Measurements from ENCODE around the gene TDRKH. TPM values are rescaled to one million over a fixed set of nuclear protein-coding genes. Genes with fewer than 3 reads are reported as not detected.

Gene TDRKH
- total and polyA plus RNA-seq, 2 experiments from 2014 or later, result 10.2 to 25.6 TPM

GRCh38 chr1:151737479-151737878 lies 52.8 kb downstream of the TDRKH start:
- Histone ChIP-seq H3K79me2 (replicated peaks; ENCODE audit: insufficient read depth) (no peaks in the 10 kb centered on the region), H3K27me3 (ENCODE audit: insufficient read depth) (no peaks in the 10 kb centered on the region), H3K4me1 (ENCODE audit: insufficient read depth) (no peaks in the 10 kb centered on the region), H2AFZ (no peak overlapping the region), H3K4me2 (no peak overlapping the region), H3K9me2 (ENCODE audit: insufficient read depth) (no peaks in the 10 kb centered on the region), H3K4me3 (no peak overlapping the region), H4K20me1 (replicated peaks; ENCODE audit: insufficient read depth) (no peaks in the 10 kb centered on the region), H3F3A (replicated peaks; ENCODE audit: low read depth) (no peaks in the 10 kb centered on the region), H3K36me3 (ENCODE audit: insufficient read depth) (peaks cover 5% of the 10 kb centered on the region; the same call in 1 of the 2 replicates), H3K27ac (ENCODE audit: low read depth) (no peak overlapping the region)
- Mint-ChIP-seq H3K9me3 (peaks cover 31% of the 10 kb centered on the region), H3K27ac (no peak overlapping the region), H3K4me1 (peaks cover 9% of the 10 kb centered on the region; the same call in 2 of the 3 replicates), H3K4me3 (no peak overlapping the region), H3K27me3 (ENCODE audit: insufficient read depth, low read depth, poor library complexity) (peaks cover 12% of the 10 kb centered on the region), H3K36me3 (ENCODE audit: low read depth) (peaks cover 15% of the 10 kb centered on the region)
- no peak for DNase-seq (ENCODE audit: low spot score)
- no peak for ATAC-seq
- TF ChIP-seq ZNF331 (CRISPR knock-in tag; IDR thresholded peaks at IDR 0.05; ENCODE audit: low read depth) (no peak), CTCF (conservative IDR thresholded peaks at IDR 0.05; ENCODE audit: low read depth in 2 of 2) (no peak), POLR2AphosphoS5 (IDR thresholded peaks at IDR 0.05; ENCODE audit: low read depth) (no peak), NANOG (IDR thresholded peaks at IDR 0.05; ENCODE audit: borderline replicate concordance) (no peak), EZH2phosphoT487 (IDR thresholded peaks at IDR 0.05; ENCODE audit: unreplicated experiment) (no peak), ZNF462 (CRISPR knock-in tag; IDR thresholded peaks at IDR 0.05) (no peak), JUNB (IDR thresholded peaks at IDR 0.05; ENCODE audit: unreplicated experiment) (no peak), CREB1 (CRISPR knock-in tag; IDR thresholded peaks at IDR 0.05; ENCODE audit: low read depth) (no peak), ZNF114 (CRISPR knock-in tag; IDR thresholded peaks at IDR 0.05) (no peak), STAT1 (IDR thresholded peaks at IDR 0.05; ENCODE audit: unreplicated experiment) (no peak), EZH2 (IDR thresholded peaks at IDR 0.05; ENCODE audit: low read depth, unreplicated experiment) (no peak)
- TF ChIP-seq, protein P1, sequence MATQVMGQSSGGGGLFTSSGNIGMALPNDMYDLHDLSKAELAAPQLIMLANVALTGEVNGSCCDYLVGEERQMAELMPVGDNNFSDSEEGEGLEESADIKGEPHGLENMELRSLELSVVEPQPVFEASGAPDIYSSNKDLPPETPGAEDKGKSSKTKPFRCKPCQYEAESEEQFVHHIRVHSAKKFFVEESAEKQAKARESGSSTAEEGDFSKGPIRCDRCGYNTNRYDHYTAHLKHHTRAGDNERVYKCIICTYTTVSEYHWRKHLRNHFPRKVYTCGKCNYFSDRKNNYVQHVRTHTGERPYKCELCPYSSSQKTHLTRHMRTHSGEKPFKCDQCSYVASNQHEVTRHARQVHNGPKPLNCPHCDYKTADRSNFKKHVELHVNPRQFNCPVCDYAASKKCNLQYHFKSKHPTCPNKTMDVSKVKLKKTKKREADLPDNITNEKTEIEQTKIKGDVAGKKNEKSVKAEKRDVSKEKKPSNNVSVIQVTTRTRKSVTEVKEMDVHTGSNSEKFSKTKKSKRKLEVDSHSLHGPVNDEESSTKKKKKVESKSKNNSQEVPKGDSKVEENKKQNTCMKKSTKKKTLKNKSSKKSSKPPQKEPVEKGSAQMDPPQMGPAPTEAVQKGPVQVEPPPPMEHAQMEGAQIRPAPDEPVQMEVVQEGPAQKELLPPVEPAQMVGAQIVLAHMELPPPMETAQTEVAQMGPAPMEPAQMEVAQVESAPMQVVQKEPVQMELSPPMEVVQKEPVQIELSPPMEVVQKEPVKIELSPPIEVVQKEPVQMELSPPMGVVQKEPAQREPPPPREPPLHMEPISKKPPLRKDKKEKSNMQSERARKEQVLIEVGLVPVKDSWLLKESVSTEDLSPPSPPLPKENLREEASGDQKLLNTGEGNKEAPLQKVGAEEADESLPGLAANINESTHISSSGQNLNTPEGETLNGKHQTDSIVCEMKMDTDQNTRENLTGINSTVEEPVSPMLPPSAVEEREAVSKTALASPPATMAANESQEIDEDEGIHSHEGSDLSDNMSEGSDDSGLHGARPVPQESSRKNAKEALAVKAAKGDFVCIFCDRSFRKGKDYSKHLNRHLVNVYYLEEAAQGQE (IDR thresholded peaks at IDR 0.05; ENCODE audit: unreplicated experiment), result no peak
- TF ChIP-seq, protein P2, sequence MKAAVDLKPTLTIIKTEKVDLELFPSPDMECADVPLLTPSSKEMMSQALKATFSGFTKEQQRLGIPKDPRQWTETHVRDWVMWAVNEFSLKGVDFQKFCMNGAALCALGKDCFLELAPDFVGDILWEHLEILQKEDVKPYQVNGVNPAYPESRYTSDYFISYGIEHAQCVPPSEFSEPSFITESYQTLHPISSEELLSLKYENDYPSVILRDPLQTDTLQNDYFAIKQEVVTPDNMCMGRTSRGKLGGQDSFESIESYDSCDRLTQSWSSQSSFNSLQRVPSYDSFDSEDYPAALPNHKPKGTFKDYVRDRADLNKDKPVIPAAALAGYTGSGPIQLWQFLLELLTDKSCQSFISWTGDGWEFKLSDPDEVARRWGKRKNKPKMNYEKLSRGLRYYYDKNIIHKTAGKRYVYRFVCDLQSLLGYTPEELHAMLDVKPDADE (IDR thresholded peaks at IDR 0.05), result no peak

Data from GM23338 (cell line).